Heart right ventricle (tissue), 16 donors: ENCODE measurements around the gene GMPPA. TPM values are rescaled to one million over a fixed set of nuclear protein-coding genes. Genes with fewer than 3 reads are reported as not detected.

Source experiments
- ATAC-seq, 8 donors: fragments of 200-7000 bp; cut with Tn5 transposase; one replicate each; pipeline ENCODE4 v1.9.1; 2020; ENCODE audit warnings: mild to moderate bottlenecking in 8 of 8, moderate library complexity in 8 of 8, moderate number of reproducible peaks in 1 of 8
- DNase-seq, 2 donors: peaks; one replicate each; pipeline ENCODE4 v3.0.0-alpha.2; 2020
- H3K27ac ChIP-seq, 10 donors: fragments of 200-600 bp; sonication (generic) in 2 of 10; one replicate each; pipeline versions ENCODE4 v1.5.0 to v1.8.0; 2020 to 2022; ENCODE audit warnings: mild to moderate bottlenecking in 3 of 10
- H3K27me3 ChIP-seq, 7 donors: fragments of 200-600 bp; one replicate each; pipeline ENCODE4 v1.8.0; 2021 to 2022; ENCODE audit warnings: mild to moderate bottlenecking in 2 of 7
- H3K36me3 ChIP-seq, 9 donors: fragments of 200-600 bp; sonication (generic) in 1 of 9; one replicate each; pipeline versions ENCODE4 v1.5.0 to v1.8.0; 2020 to 2022; ENCODE audit warnings: mild to moderate bottlenecking in 2 of 9
- H3K4me1 ChIP-seq, 9 donors: fragments of 200-600 bp; sonication (generic) in 1 of 9; one replicate each; pipeline versions ENCODE4 v1.5.0 to v1.8.0; 2020 to 2022; ENCODE audit warnings: mild to moderate bottlenecking in 4 of 9
- H3K4me3 ChIP-seq, 10 donors: fragments of 200-600 bp; sonication (generic) in 2 of 10; one replicate each; pipeline versions ENCODE4 v1.5.0 to v1.8.0; 2020 to 2022; ENCODE audit warnings: mild to moderate bottlenecking in 7 of 10, moderate library complexity in 2 of 10
- H3K9me3 ChIP-seq, 11 donors: fragments of 200-600 bp in 10 of 11; sonication (generic) in 2 of 11; one replicate each; pipeline versions ENCODE4 v1.5.0 to v1.8.0; 2013 to 2022; ENCODE audit warnings: mild to moderate bottlenecking in 2 of 11, control low read depth in 1 of 11, moderate library complexity in 1 of 11
- WGBS, 2 donors: extraction: QIAGEN DNeasy Blood & Tissue Kit; methylation state at CpG; one replicate each; pipeline ENCODE4 v1.1.7; 2013; ENCODE audit warnings: inconsistent platforms in 1 of 2; 5-methylcytosine and 5-hydroxymethylcytosine counted together
- intact Hi-C, 10 donors: fragments of 100-400 bp; cut with DNase I; formaldehyde crosslinking; loops; one replicate each; pipeline versions ENCODE4 v1.11.1 to v1.14.2; 2022
- polyA plus RNA-seq, 2 donors: library from polyadenylated mRNA; stranded (reverse); fragments of 200-250 nt; gene quantifications; one replicate each; pipeline ENCODE4 v1.2.3, GENCODE V29; 2013
- total RNA-seq, 10 donors: library from RNA; stranded (reverse); fragmentation: NEBNext Ultra II Directional in 3 of 10; extraction: Animal tissue kit (Norgen Biotek cat#: 25700) in 3 of 10; gene quantifications; one replicate each; pipeline versions ENCODE4 v1.2.1 to v1.2.4, GENCODE V29; 2021 to 2023
- TF ChIP-seq, protein P1 (sequence below), 9 donors: fragments of 200-600 bp; sonication (generic) in 2 of 9; IDR thresholded peaks; one replicate each; pipeline versions ENCODE4 v1.5.0 to v1.8.0; 2021 to 2022; ENCODE audit warnings: antibody characterized with exemption in 9 of 9, mild to moderate bottlenecking in 5 of 9, moderate library complexity in 1 of 9
- donor health status: Arrhythmogenic right ventricular cardiomyopathy.
- donor health status: ischemic (EF 13 %, LVEDD 7.1; RV severe dilation, severe dysfunction).
- donor health status: healthy with polysubstance abuse.
- donor health status: DM: no; HTN: yes; CAD: no.
- donor health status: DM: no; HTN: no; CAD: no.
- donor health status: ischemic (EF 25% LVEDD 6.9; RV normal size, moderate dysfunction).
- donor health status: ischemic (EF 25% LVEDD 5.7; RV mildly dilated, moderate dysfunction).
- donor health status: healthy.
- donor health status: DM: yes; HTN: yes; CAD: no.
- donor health status: Ischemic cardiomyopathy.
- donor health status: ischemic (EF 35%, LVEDD 5.7; RV mildly dilated, moderate dysfunction).
- donor health status: nonischemic (EF 11% LVEDD 7.7; RV severe dilation, severe dysfunction).
- donor health status: DM: yes; HTN: yes; CAD: no.
- donor health status: PGD.
- donor health status: ischemic (EF 29% LVEDD 5.4; RV normal size, mild dysfunction).
- donor health status: nonischemic (EF 23%, LVEDD 6.1; RV moderate dilation, normal function).

Gene GMPPA
- total and polyA plus RNA-seq, 12 donors = 15.8 to 48.6 (median 22.1) TPM

DNA sequence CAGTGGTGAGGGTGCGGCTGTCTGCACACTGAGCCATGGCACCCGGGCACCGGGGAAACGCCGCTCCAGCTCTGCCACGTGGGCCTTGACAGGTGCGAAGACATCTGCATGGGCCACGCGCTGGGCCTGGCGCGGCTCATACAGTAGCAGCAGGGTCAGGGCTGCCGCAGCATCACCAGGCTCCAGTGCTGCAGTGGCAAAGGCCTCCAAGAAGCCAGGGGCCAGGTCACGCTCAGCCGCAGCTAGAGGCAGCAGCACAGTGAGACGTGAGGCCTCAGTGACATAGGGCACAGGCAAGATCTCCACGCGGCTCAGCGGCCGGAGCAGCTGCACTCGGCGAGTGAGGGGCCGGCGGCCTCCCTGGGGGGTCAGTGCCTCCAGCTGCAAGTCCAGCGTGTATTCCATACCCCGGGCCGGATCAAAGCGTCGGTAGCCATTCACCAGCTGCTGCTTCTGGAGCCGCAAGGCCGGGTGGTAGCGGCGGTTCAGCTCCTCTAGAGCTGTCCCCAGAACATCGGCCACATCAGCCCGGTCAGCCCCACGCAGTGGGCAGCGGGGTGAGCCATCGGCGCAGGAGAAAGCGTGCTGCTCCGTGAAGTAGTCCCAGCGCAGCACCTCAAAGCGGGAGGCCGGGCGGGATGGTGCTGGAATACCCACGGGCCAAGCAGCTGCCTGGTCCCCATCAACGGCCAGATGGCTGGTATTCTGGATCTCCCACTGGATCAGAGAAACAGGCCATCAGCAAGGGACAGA lies 41.4 kb downstream of the GMPPA start:
- Histone ChIP-seq H3K27ac (no peak overlapping the region), H3K4me1 (peaks cover 7 to 50% (median 38%) of the 10 kb centered on the region in 9 donors), H3K36me3 (peaks cover 0 to 32% (median 20%) of the 10 kb centered on the region in 9 donors), H3K9me3 (no peaks in the 10 kb centered on the region), H3K4me3 (no peak overlapping the region), H3K27me3 (peaks cover 0 to 41% (median 6%) of the 10 kb centered on the region in 7 donors)
- no peak for ATAC-seq
- TF ChIP-seq, protein P1, sequence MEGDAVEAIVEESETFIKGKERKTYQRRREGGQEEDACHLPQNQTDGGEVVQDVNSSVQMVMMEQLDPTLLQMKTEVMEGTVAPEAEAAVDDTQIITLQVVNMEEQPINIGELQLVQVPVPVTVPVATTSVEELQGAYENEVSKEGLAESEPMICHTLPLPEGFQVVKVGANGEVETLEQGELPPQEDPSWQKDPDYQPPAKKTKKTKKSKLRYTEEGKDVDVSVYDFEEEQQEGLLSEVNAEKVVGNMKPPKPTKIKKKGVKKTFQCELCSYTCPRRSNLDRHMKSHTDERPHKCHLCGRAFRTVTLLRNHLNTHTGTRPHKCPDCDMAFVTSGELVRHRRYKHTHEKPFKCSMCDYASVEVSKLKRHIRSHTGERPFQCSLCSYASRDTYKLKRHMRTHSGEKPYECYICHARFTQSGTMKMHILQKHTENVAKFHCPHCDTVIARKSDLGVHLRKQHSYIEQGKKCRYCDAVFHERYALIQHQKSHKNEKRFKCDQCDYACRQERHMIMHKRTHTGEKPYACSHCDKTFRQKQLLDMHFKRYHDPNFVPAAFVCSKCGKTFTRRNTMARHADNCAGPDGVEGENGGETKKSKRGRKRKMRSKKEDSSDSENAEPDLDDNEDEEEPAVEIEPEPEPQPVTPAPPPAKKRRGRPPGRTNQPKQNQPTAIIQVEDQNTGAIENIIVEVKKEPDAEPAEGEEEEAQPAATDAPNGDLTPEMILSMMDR (IDR thresholded peaks at IDR 0.05) = no peak
- WGBS, 2 donors = 94 to 95% methylated on average over 46 of the region's 46 CpGs
- DNase-seq = no peak
- intact Hi-C loops = loop anchor here in 8 of 10 donors (2.0 to 5.0 kb wide), 8 partner anchors 57 to 162 kb away; partner anchors contain the start of genes SLC4A3 (in 2 of the 8) and STK11IP (in 1 of the 8)

DNA sequence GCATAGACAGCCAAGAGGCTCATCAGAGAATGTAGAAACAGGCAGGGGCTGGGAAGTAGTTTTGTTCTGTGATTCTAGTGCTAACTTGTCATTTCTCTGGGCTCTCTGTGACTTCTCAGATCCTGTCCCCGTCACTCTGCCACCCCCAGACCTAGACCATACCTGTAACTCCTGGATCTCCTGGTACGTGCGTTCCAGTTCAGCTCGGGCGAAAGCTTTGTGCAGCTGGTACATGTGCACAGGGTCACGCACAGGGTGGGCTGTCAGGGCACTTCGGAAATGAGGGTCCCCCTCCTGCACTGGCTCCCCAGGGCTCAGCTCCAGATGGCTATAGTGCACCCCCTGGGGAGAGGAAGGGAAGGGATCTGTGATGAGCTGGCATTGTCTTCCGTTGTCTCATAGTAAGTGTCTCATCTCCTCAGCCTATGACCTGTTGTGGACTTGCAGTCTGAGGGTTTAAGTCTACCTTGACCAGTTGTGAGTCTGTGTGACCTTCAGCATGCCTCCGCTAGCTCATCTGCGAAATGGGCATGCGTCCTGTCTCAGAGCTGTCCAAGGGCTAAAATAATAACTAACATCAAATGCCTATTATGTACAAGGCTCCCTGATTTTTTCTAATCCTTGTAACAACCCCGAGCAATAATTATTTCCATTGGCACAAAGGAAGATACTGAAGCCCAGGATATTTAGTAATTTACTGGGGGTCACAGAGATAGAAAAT lies 42.3 kb downstream of the GMPPA start:
- peaks cover 7 to 50% (median 38%) of the 10 kb centered on the region in 9 donors for H3K4me1 ChIP-seq
- H3K27ac ChIP-seq = no peak overlapping the region
- H3K4me3 ChIP-seq = no peak overlapping the region
- DNase-seq (no peak), ATAC-seq (no peak)
- peaks cover 0 to 32% (median 20%) of the 10 kb centered on the region in 9 donors for H3K36me3 ChIP-seq
- no peaks in the 10 kb centered on the region for H3K9me3 ChIP-seq
- intact Hi-C loops = loop anchor here in 8 of 10 donors (1.0 to 5.0 kb wide), 9 partner anchors 56 to 161 kb away; partner anchors contain the start of genes SLC4A3 (in 2 of the 8) and STK11IP (in 1 of the 8)
- 87 to 94% methylated on average over 12 of the region's 12 CpGs for whole genome bisulfite sequencing, 2 donors
- H3K27me3 ChIP-seq = peaks cover 0 to 49% (median 6%) of the 10 kb centered on the region in 7 donors
- TF ChIP-seq, protein P1 (IDR thresholded peaks at IDR 0.05) = no peak

DNA sequence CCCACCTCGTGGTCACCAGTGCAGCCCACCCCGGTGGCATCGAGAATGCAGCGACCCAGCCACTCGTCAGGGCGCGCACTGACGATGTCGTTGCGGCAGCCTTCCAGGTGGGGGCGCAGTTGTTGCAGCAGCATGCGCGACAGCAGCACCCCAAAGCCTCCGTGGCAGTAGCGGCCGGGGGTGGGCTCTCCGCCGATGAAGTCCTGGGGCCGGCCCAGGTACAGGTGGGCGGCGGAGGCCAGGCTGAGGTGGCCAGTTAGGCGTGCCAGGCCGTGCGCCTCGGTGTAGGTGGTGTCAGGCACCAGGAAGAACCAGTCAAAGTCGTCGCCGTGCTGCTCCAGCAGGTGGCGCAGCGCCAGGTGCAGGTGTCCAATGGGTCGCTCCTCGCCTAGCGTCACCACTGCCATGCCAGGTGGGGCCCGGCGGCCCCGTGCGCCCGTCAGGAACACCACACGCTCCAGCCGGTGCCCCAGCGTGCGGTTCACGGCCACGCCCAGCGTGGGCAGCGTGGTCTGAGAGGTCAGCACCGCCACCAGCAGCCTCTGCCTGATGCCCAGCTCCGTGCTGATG lies 43.0 kb downstream of the GMPPA start:
- ATAC-seq = peak in 5 of 8 donors; percentile 10 to 25 (median 17)
- TF ChIP-seq, protein P1 (IDR thresholded peaks at IDR 0.05) = peak; percentile 60 to 95 (median 88)
- 10% methylated on average over 48 of the region's 48 CpGs for WGBS, 2 donors
- H3K4me1 ChIP-seq = peaks cover 7 to 50% (median 38%) of the 10 kb centered on the region in 9 donors
- no peaks in the 10 kb centered on the region for H3K9me3 ChIP-seq
- H3K36me3 ChIP-seq = peaks cover 0 to 32% (median 20%) of the 10 kb centered on the region in 9 donors
- peak overlapping the region in 2 of 10 donors; percentile 91 to 93 for H3K27ac ChIP-seq
- H3K4me3 ChIP-seq = peak overlapping the region in 8 of 10 donors; percentile 6 to 92 (median 80)
- H3K27me3 ChIP-seq = peaks cover 0 to 53% (median 6%) of the 10 kb centered on the region in 7 donors
- intact Hi-C loops = loop anchor here in 9 of 10 donors (1.0 to 5.0 kb wide), 12 partner anchors 29 to 161 kb away; partner anchors contain the start of genes OBSL1 (in 2 of the 9), SLC4A3 (in 2 of the 9) and STK11IP (in 2 of the 9)
- DNase-seq = peak; percentile 69 to 78
